Measurements from ENCODE around the gene FGB. TPM values are rescaled to one million over a fixed set of nuclear protein-coding genes. Genes with fewer than 3 reads are reported as not detected.

The FGB gene
- total RNA-seq, 1 experiment from 2014 or later = 2.0 TPM

- in situ Hi-C loops (cut with HindIII; ENCODE audit: low pct_unique_long_range_greater_than_20kb, low sequenced_read_pairs) = no loop called here
- POLR2A ChIA-PET = no interaction called here
- no peaks in the 10 kb centered on the region for H3K27me3 ChIP-seq (ENCODE audit: control insufficient read depth, insufficient read depth, low read length)
- no TSS peak for BruUV-seq (replicated peaks)
- H3K27ac ChIP-seq (ENCODE audit: low read length) = no peak overlapping the region
- CTCF ChIA-PET = no interaction called here
- H3K36me3 ChIP-seq (ENCODE audit: control insufficient read depth, insufficient read depth, low read length) = no peaks in the 10 kb centered on the region
- ATAC-seq (no peak), DNase-seq (ENCODE audit: low read depth, low spot score) (no peak)
- H3K4me3 ChIP-seq (ENCODE audit: low read depth in 2 of 2, low read length in 2 of 2) = no peak overlapping the region
- intact Hi-C loops (cut with micrococcal nuclease; ENCODE audit: unreplicated experiment) = no loop called here
- TF ChIP-seq CTCF (IDR thresholded peaks at IDR 0.05) (no peak), POLR2AphosphoS5 (IDR thresholded peaks at IDR 0.05; ENCODE audit: low read depth, low read length) (no peak)
- no peaks in the 10 kb centered on the region for H3K4me1 ChIP-seq (ENCODE audit: control insufficient read depth, insufficient read depth, low read length)
- H3K9me3 ChIP-seq (ENCODE audit: control insufficient read depth, insufficient read depth, low read depth, low read length) = no peaks in the 10 kb centered on the region
These were observed 26.7 kb downstream of the FGB start for GRCh38 chr4:154589296-154590197.

- TF ChIP-seq CTCF (IDR thresholded peaks at IDR 0.05) (no peak), POLR2AphosphoS5 (IDR thresholded peaks at IDR 0.05; ENCODE audit: low read depth, low read length) (no peak), REST (IDR thresholded peaks at IDR 0.05; ENCODE audit: insufficient read depth in 1 of 2, low read depth in 2 of 2, low read length in 1 of 2) (no peak), TCF7L2 (IDR thresholded peaks at IDR 0.05; ENCODE audit: low read depth, low read length) (no peak), SIN3A (IDR thresholded peaks at IDR 0.05; ENCODE audit: borderline replicate concordance, insufficient read depth, low read depth, low read length) (no peak)
- H3K27ac ChIP-seq (ENCODE audit: low read length) = no peak within 1 kb of the TSS
- CTCF ChIA-PET = no interaction called here
- DNase-seq (ENCODE audit: low read depth, low spot score) = no peak
- no TSS peak for BruUV-seq (replicated peaks)
- POLR2A ChIA-PET = no interaction called here
- H3K36me3 ChIP-seq (ENCODE audit: control insufficient read depth, insufficient read depth, low read length) = no peaks in the 10 kb centered on the region
- in situ Hi-C loops (cut with HindIII; ENCODE audit: low pct_unique_long_range_greater_than_20kb, low sequenced_read_pairs) (no loop called here), intact Hi-C loops (cut with micrococcal nuclease; ENCODE audit: unreplicated experiment) (no loop called here)
- no peaks in the 10 kb centered on the region for H3K27me3 ChIP-seq (ENCODE audit: control insufficient read depth, insufficient read depth, low read length)
- no peaks in the 10 kb centered on the region for H3K9me3 ChIP-seq (ENCODE audit: control insufficient read depth, insufficient read depth, low read depth, low read length)
- no peaks in the 10 kb centered on the region for H3K4me1 ChIP-seq (ENCODE audit: control insufficient read depth, insufficient read depth, low read length)
- ATAC-seq = no peak
- no peak within 1 kb of the TSS for H3K4me3 ChIP-seq (ENCODE audit: low read depth in 2 of 2, low read length in 2 of 2)
These were observed 27.7 kb downstream of the FGB start, which contains the start of gene FGA for GRCh38 chr4:154590329-154591006. Gene FGA (minus strand): TSS chr4:154590742. CDS start chr4:154590687, 55 bp downstream.
